ENCODE results near the gene TBPL2.
"Not testable (repeated sequence)": the region's sequence is repeated elsewhere in the genome, so short reads cannot be mapped to it uniquely, and the experiment has no call there.

The TBPL2 gene

GRCh38 chr14:55440385-55440784 lies at the start of gene TBPL2:
TSS of gene TBPL2 (minus strand) at chr14:55440616. CDS start at chr14:55440449, 167 bp downstream.
- DNase-seq: no peak

- DNase-seq: no peak
These were observed 47.8 kb upstream of the TBPL2 start for GRCh38 chr14:55488204-55488603.

GRCh38 chr14:55482936-55483605 lies 42.7 kb upstream of the TBPL2 start:
- DNase-seq: no peak

GRCh38 chr14:55481769-55482168 lies 41.4 kb upstream of the TBPL2 start:
- no peak for DNase-seq

- no peak for DNase-seq
These were observed 37.3 kb upstream of the TBPL2 start for GRCh38 chr14:55477680-55478079.

GRCh38 chr14:55476448-55476847 lies 36.0 kb upstream of the TBPL2 start:
- DNase-seq: not testable (repeated sequence)

GRCh38 chr14:55473786-55474185 lies 33.4 kb upstream of the TBPL2 start:
- no peak for DNase-seq

GRCh38 chr14:55470025-55470424 lies 29.6 kb upstream of the TBPL2 start:
- no peak for DNase-seq

GRCh38 chr14:55467307-55467706 lies 26.9 kb upstream of the TBPL2 start:
- DNase-seq: no peak

GRCh38 chr14:55458800-55459515 lies 18.5 kb upstream of the TBPL2 start:
- DNase-seq: no peak

GRCh38 chr14:55457496-55457895 lies 17.1 kb upstream of the TBPL2 start:
- no peak for DNase-seq

- not testable (repeated sequence) for DNase-seq
These were observed 16.0 kb upstream of the TBPL2 start for GRCh38 chr14:55456411-55456810.

- no peak for DNase-seq
These were observed 14.0 kb upstream of the TBPL2 start for GRCh38 chr14:55454264-55455002.

GRCh38 chr14:55451950-55452349 lies 11.5 kb upstream of the TBPL2 start:
- DNase-seq: no peak

- no peak for DNase-seq
These were observed 11.0 kb upstream of the TBPL2 start for GRCh38 chr14:55451398-55451797.

GRCh38 chr14:55450987-55451386 lies 10.6 kb upstream of the TBPL2 start:
- DNase-seq: no peak

- DNase-seq: no peak
These were observed 10.1 kb upstream of the TBPL2 start for GRCh38 chr14:55450539-55450938.

GRCh38 chr14:55450124-55450523 lies 9.7 kb upstream of the TBPL2 start:
- no peak for DNase-seq

- DNase-seq: no peak
These were observed 8.7 kb upstream of the TBPL2 start for GRCh38 chr14:55449116-55449515.

- DNase-seq: peak in 1 of 2 experiments; percentile 23
These were observed 7.8 kb upstream of the TBPL2 start for GRCh38 chr14:55448141-55448614.

GRCh38 chr14:55446833-55447232 lies 6.4 kb upstream of the TBPL2 start:
- DNase-seq: no peak

- peak; percentile 25 to 30 for DNase-seq
These were observed 5.8 kb upstream of the TBPL2 start for GRCh38 chr14:55446127-55446736.

- DNase-seq: no peak
These were observed 870 bp upstream of the TBPL2 start for GRCh38 chr14:55441286-55441685.

Measured in stimulated activated CD4-positive, alpha-beta T cell treated with anti-CD3 and anti-CD28 coated beads, Interleukin-4, amount 100 ng/mL, for 4 hours (primary cell).